Loucy (cell line): ENCODE measurements around the gene GREB1L.

Source experiments
- EZH2phosphoT487 ChIP-seq: fragments of 200-600 bp; IDR thresholded peaks from 2 replicates; pipeline ENCODE4 v1.6.1; 2018; ENCODE audit warnings: antibody characterized with exemption, mild to moderate bottlenecking, moderate library complexity, borderline replicate concordance
- TF ChIP-seq, protein P1 (sequence below): fragments of 200-600 bp; sonication (generic); conservative IDR thresholded peaks from 2 replicates; pipeline ENCODE4 v1.5.1; 2014; ENCODE audit warnings: mild to moderate bottlenecking, antibody characterized with exemption, low read length

DNA sequence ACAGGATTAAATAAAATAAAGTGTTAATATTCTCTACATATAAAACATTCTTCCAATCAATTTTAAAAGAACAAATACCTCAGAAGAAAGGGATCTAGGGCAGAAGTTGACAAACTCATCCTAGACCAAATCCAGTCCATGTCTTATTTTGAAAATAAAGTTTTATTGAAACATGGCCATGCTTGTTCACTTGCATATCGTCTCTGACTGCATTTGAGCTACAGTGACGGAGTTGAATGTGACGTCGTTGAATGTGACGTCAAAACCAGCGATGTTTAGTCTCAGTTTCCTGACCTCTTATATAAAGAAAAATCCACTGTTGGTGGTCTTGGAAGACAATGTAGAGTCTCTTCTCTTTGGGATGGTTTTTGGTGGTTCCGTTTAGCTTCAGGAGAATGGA is 33.6 kb downstream of the GREB1L start:
- TF ChIP-seq, protein P1, sequence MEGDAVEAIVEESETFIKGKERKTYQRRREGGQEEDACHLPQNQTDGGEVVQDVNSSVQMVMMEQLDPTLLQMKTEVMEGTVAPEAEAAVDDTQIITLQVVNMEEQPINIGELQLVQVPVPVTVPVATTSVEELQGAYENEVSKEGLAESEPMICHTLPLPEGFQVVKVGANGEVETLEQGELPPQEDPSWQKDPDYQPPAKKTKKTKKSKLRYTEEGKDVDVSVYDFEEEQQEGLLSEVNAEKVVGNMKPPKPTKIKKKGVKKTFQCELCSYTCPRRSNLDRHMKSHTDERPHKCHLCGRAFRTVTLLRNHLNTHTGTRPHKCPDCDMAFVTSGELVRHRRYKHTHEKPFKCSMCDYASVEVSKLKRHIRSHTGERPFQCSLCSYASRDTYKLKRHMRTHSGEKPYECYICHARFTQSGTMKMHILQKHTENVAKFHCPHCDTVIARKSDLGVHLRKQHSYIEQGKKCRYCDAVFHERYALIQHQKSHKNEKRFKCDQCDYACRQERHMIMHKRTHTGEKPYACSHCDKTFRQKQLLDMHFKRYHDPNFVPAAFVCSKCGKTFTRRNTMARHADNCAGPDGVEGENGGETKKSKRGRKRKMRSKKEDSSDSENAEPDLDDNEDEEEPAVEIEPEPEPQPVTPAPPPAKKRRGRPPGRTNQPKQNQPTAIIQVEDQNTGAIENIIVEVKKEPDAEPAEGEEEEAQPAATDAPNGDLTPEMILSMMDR = no peak
- TF ChIP-seq EZH2phosphoT487 = no peak
